Activated naive CD4-positive, alpha-beta T cell treated with Interleukin-2 at 50 U/mL for 16 hours (primary cell): Measurements from ENCODE around the gene MDK.

Experiments
- DNase-seq: peaks from one replicate; pipeline ENCODE4 v3.0.0-alpha.2; 2020

Gene MDK, protein sequence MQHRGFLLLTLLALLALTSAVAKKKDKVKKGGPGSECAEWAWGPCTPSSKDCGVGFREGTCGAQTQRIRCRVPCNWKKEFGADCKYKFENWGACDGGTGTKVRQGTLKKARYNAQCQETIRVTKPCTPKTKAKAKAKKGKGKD

DNA sequence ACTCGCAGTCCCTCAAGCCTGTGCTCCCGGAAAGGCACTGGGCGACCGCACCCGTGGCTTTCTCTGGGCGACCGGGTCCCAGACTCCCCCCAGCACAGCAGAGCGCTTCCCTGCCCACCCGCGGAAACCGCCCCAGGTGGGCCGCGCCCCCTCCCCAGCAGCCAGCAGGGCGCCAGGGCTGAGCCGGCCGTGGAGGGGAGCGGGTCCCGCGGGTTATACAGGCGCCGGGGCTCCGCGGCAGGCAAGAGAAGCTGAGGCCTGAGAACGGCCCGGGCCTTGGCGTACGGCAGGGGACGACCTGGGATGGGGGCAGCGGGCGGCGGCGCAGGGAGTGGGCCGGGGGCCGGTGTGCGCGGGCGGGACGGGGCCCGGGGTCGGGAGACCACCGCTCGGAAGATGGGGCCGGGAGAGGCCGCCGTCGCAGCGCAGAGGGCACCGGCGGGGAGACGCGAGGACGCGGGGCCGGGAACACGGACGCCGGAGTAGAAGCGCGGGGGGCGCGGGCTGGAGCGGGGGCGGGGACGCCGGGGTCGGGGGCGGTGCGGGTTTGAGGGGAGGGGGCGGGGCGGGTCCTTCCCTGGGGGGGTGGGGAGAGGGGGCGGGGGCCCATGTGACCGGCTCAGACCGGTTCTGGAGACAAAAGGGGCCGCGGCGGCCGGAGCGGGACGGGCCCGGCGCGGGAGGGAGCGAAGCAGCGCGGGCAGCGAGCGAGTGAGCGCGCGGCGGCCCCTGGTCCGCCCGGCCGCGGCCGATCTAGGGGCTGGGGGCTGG, at the start of gene MDK:
Gene MDK, plus strand, starts transcription at position 622 of the 771 bp plus-strand sequence. CDS start 389 bp downstream, outside the sequence.
- no peak for DNase-seq

DNA sequence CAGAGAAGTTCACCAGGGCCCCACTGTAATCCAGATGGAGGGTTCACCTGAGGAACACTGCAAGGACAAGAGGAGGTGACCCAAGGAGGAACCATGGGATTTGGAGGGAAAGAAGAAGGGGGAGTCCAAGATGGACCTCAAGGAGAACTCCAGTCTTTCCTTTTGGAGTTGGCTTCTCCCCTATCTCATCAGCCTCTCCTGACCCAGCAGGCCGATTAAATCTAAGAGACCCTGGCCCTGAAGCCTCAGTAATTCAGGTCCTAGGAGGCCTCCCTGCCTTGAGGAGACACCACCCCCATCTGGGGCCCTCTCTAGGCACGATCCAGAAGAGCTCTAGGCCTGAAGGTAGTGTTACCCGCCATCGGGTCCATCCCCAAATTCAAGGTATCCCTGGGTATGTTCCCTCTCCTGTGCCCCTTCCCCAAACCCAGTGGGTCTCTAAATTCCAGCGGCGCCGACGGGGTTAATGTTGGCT, 49.3 kb upstream of the MDK start:
- no peak for DNase-seq

DNA sequence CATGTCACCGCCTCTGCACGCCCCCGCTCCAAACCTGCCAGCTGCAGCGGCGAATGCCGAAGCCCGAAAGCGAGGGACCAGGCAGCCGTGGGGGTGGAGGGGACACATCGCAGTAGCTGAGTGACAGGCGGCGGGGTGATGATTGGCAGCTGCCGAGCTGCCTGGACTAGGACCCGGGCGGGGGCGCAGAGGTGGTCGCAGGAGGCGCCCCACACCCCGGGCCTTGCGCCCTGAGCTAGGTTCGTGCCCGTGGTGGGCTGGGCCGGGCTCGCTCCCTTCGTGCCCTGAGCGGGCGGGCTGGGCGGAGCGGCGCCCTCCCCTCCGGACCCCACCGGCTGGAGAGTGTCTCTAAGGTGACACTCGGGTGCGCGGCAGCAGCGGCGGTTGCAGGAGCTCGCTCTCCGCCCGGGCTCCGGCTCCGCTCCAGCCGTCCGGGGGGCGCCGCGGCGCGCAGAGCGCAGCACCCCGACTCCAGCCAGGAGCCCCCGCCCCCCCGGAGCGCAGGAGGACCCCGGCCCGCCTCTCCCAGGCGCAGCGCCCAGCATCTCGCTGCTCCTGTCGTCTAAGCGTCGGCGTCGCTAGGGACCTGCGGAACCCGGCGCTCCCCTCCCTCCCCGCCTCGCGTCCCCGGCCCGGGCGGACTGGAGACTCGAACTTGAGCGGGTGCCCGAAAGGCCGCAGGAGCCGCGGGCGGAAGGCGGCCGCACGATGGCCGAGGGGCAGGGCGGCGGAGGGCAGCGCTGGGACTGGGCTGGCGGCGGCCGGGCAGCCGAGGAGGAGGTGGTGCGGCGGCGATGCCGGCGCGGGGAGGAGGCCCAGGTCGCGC, 48.7 kb upstream of the MDK start:
- peak; percentile 67 for DNase-seq

DNA sequence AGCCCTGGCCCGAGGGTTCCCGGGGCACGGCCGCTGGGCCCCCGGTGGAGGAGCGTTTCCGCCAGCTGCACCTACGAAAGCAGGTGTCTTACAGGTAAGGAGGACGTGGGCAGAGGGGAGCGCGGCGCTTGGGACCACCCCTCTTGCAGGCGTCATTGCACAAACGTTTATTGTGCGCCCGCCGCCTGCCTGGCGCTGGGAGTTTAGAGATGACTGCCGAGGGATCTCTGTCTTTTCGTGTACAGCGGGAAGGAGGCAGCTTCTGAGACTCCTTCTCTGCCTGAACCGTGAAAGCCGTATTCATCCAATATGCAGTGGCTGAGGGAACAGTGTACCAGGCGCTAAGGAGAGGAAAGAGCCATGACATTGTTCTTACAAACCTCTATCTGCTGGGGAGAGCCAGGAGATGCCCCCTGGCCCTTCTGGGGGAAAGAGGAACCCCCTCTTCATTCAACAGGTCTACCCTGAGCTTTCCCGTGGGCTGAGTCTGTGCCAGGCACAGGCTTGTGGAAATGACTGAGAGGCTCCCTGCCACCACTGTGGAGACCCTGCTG, 48.0 kb upstream of the MDK start:
- DNase-seq, result peak; percentile 30

DNA sequence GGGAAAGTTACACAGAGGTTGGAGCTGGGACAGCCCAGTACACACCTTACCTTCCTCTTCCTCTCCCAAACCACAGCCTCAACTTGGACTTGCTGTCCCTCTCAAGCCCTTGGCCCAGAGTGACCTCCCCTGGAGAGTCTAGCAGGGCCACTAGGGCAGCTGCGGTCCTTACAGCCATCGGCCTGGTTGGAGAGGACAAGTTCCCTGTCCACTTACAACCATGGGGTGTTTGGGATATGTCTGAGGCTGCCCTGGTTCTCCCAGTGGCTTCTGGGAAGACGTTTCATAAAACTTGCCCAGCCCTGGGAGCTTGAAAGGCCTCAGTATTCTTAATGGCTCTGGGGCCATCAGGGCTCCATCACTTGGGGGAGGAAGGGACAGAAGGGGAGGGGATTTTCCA, 47.3 kb upstream of the MDK start:
- no peak for DNase-seq

DNA sequence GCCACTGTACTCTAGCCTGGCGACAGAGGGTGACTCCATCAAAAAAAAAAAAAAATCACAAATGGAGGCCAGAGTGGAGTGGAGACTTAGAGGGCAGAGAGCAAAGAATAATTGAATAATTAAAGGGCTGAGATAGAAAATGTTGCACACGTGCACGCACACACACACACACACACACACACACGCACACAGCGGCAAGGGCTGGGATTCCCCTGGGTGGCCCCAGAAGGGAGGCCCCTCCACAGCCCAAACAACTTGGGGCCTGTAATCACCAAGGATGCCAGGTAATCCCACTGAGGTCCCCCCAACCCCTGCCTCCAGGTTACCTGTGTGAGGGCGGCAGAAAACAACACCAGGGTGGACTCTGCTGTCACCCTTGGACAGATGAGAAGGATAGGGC, 46.2 kb upstream of the MDK start:
- DNase-seq, result no peak

DNA sequence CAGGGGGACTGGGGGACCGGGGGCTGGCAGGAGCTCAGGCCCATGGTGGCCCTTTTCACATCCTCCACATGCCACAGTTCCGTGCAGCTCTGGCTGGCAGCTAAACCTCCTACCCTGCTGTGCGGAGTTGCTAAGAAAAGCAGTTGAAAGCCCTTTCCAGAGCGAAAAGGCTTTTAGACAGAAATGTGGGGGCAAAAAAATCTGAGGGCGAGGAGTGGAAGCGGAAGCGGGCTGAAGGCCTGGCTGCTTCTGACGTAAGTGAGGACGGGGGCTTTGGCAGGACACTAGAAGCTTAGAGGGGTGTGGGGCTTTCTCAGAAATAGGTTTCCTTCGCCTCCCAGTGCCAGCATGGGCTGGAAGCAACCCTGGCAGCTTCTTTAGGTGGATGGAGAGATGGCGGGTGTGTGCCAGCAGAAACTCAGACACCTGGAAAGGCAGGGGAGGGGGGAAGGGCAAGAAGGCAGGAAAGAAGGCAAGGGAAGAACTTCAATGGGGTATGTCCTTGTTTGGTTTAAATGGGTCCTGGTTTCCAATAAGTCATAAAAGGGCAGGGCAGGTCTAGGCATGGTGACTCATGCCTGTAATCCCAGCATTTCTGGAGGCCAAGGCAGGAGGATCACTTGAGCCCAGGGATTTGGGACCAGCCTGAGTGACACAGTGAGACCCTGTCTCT, 45.4 kb upstream of the MDK start:
- no peak for DNase-seq

DNA sequence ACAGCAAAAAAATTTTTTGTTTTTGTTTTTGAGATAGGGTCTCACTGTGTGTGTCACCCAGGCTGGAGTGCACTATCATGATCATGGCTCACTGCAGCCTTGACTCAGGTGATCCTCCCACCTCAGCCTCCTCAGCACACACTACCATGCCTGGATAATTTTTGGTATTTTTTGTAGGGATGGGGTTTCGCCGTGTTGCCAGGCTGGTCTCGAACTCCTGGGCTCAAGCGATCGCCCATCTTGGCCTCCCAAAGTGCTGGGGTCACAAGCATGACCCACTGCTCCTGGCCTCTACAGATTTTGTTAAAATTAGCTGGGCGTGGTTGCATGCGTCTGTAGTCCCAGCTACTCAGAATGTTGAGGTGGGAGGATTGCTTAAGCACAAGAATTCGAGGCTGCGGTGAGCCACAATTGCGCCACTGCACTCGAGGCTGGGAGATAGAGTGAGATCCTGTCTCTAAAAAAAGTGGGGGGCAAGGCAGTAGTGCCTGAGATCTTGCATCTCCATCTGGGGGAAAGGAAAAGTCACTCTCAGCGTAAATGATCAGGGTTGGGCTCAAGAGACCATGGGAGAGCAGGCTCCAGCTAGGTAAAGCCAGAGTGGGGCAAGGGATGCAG, 44.8 kb upstream of the MDK start:
- DNase-seq, result no peak

DNA sequence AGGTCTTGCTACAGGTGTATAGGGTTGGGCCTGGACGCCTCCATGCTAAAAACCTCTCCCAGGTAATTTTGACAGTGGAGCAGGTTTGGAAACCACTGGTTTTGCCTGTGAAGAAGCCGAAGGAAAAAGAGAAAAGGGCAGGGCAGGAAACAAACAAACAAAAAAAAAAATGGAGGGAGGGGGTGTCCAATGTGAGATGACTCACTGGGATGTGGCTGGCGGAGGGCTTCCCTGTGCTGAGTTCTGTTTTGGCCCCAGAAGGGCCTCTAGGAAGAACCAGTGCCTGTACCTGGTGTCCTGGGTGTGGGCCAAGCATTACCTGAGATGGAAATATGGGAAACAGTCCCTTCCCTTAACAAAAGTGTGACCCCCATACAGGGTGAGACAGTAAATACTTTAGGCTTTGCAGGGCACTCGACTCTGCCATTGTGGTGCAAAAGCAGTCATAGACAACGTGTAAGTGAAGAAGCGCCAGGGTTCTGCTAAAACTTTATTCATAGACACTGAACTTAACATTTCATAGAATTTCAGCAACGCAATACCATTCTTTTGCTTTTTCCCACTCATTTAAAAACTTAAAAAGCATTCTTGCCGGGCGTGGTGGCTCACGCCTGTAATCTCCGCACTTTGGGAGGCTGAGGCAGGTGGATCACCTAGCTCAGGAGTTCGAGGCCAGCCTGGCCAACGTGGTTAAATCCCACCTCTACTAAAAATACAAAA, 43.7 kb upstream of the MDK start:
- DNase-seq, result no peak

DNA sequence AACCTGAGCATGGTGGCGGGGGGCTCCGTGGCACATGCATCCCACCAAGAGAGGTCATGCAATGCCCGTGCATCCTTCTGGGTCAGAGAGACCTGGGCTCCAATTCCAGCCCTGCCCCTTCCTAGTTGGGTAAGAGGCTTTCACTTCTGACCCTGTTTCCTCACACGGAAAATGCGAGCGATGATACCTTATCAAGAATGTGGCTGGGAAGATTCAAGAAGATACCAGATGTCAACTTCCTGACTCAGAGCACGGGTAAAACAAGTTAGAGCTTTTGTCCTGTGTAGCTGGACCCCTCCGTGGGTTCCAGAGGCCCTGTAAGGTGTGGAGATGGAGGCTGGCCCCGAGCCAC, 42.9 kb upstream of the MDK start:
- DNase-seq, result no peak

DNA sequence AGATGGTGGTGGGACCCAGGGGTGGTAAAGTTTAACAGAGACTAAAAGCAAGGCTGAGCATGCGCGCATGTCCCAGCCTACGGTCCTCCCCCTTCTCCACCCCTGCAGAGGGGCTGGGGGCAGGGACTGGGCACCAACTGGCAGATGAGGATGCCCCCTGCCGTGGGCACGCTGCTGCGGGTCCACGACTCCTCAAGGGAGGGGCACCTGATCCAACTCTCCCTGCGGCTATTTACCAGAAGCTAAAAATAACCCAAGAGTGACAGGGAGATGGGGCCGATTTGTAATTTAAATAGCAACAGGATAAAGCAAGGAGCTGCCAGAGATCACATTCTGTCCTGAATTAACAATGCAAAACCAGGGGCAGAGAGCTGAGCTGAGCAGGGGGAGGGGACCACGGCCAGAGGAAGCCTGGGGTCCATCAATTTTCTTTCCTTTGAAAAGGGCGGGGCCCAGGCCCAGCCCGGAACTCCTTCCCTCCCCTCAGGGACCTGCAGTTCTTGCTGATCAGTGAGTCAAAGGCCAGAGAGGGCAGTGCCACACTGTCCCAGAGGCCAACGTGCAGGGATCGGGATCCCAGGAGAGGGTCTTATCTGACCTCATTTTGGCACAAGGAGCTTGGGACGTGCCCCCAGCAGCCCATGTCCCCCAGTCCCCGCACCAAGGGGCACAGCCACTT, 42.3 kb upstream of the MDK start:
- no peak for DNase-seq

DNA sequence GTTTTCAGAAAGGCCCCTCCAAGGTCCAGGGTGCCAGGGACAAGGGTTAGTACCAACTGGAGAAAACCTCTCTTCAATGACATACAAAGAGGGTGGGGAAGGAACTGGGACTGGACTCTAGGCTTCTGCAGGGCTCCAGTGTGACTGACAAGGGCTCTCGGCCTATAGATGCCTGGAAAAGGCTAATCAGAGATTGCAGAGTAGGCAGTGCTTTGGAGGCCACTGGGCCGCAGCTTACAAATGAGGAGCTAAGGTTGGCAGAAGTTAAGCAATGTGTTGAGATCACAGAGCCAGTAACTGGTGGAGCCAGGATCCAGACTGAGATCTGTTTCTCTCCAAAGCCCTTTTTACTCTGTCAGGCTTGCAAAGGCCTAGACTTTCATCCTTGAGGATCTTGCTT, 41.7 kb upstream of the MDK start:
- DNase-seq, result no peak

DNA sequence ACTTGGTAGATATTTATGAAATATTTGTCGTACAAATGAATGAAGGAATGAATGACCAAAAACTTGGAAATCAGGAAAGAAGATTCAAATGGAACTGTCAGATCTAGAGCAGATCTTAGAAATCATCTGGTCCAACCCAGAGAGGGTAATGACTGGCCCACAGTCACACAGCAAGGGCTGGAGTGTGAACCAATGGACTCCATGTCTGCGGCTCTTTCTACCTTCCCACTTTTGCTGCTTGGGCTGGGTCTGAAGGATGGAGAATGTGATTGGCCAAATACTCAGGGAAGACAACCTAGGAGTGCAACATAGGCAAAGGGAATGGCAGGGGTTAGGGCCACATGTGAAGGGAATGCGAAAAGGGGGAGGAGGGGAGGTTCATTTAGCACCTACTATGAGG, 40.0 kb upstream of the MDK start:
- no peak for DNase-seq

DNA sequence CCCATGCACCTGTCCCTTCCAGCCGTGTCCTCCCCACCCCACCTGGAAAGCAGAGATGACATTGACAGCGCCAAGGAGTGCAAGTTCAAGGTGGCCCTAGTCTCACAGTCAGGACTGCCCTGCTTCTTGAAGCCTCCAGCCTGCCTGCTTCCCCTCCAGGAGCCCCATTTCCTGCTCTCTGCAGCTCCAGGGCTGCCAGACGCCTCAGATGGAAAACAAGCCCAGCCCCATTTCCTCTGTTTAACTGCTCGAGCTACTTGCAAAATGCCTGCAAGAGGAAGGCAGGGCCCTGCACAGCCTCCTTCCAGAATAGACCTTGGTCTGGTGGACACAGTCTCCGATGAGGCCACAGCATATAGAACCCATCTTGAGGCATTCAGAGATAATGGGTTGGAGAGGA, 39.2 kb upstream of the MDK start:
- no peak for DNase-seq

DNA sequence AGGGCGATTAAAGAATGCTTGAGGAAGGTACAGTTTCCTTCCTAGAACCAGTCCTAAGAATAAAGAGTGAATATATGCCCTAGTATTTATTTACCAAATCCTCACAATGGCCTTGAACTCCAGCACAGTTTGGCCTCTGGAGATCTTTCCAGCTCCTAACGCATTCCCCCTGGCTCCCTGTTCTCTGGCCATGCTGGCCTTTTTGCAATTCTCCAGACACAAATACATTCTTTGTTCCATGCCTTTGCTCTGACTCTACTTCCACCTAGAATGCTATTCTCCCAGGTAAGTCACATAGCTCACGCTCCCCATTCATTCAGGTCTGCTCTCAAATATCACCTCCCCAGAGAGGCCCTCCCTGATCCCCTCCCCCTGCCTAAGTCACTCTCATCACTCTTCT, 37.9 kb upstream of the MDK start:
- DNase-seq, result no peak

DNA sequence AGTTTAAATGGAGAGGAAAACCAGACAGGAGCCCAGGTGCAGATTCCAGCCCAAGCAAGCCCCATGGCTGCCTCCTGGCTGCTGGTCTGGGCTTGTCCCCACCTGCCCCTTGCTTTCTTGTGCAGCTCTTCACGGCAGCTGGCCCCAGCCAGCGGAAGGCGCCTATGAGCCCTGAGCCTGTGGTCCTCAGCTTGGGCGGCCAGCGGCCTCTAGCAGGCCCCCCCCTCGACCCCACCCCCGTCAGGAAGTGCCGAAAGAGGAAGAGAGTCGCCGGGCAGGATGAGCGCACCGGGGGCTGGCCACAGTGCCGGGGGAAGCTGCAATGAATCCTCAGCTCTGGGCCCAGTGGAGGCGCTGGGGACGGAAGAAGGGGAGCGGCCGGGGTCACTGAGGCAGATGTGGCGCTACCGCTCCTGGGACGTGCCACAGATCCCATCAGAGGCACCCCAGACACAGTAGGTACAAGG, 36.3 kb upstream of the MDK start:
- no peak for DNase-seq

DNA sequence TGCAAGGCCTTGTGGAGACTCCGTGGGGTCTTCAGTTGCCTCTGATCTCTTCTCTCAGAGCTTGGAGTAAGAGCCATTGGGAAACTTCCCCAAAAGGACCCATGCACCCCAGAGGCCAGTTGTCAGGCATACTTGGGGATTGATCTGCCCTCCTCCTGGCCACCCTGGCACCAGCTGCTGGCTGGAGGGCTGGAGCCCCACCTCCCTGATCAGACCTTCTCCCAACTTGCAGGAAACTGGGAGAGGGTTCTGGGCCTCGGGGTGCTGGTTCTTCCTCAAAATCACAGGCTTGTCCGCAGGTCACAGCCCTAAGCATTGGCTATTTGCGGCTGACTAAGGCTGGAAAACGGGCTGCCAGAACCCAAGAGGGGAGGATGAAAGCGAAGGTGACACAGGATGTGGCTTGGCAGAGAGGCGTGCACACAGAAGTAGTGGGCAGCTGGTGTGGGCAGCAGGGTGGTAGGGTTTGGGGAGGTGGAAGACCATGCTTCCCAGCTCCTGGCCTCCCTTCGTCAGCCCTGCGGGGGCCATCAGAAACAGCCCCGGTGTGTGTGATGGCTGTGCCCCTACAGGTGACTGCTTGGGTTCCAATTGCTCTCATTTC, 35.5 kb upstream of the MDK start:
- DNase-seq, result peak; percentile 43

DNA sequence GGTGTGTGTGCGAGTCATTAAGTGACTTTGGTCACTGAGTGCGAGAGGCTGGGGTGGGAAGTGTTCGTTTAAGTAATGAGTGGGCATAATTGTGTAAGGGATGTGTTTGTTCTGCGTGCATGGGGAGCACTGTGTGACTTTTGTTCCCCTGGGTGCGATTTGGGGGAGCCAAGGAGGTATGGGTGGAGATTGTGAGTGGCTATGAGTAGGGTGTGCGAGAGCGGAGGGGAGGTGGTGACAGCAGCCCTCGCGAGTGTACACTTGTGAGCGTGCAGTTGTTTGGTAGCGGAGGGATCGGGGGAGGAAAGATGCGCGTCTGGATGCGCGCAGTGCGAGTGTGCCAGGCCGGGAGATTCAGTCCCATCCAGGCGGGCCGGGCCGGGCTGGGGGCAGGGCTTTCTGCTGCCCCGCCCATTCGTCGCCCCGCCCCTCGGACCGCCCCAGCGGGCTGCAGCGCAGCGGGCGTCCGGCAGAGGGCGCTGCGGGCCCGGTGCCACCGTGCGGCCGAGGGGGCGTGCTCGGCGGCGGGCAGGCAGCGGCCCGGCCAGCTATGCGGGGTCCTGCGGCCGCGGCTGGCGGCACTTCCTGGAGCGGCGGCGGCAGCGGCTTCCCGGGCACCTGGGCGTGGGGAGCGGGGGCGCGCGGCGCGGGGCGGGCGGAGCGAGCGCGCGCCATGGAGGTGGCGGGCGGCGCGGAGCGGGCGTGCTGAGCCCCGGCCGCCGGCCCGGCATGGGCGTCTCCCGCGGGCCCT, 34.4 kb upstream of the MDK start, which contains the start of gene DGKZ:
Gene DGKZ, plus strand, starts transcription at position 578 of the 751 bp plus-strand sequence. CDS start 197 bp downstream, outside the sequence.
- DNase-seq, result peak; percentile 90

DNA sequence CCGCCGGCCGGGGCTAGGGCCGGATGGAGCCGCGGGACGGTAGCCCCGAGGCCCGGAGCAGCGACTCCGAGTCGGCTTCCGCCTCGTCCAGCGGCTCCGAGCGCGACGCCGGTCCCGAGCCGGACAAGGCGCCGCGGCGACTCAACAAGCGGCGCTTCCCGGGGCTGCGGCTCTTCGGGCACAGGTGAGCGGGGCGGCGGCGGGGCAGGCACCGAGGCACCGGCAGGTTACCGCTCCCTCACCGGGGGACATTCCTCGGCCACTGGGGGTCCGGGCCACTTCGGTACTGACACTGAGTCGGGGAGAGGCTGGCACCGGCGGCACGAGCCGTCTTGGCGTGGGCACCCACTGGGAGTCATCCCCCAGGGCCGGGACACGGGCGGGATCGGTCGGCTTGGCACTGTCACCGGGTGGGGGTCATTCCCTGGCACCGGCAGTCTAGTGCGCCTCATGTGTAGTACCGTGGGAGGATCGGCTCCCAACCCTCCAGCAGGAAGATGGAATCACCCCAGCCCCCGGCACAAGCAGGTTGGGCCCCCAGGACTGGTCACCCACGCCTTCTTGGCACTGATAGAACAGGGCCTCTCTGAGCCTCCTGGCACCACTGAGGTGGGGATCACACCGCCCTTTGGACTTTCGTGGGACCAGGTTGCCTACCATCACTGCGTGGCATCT, 33.7 kb upstream of the MDK start:
- DNase-seq, result peak; percentile 31
